Spinal cord (tissue), 10 donors: ENCODE results near the gene OGFOD1. TPM values are rescaled to one million over a fixed set of nuclear protein-coding genes. Genes with fewer than 3 reads are reported as not detected.

Experiments used
- DNase-seq, 6 donors: peaks; one replicate each; pipeline versions ENCODE4 v3.0.0 to v3.0.0-alpha.2; 2013 to 2015; ENCODE audit warnings: low spot score in 6 of 6, low read depth in 4 of 6
- H3K27ac ChIP-seq: one replicate; pipeline ENCODE4 v1.5.1; 2013; ENCODE audit warnings: low read depth, low read length, control low read depth
- H3K27me3 ChIP-seq: one replicate; pipeline ENCODE4 v1.6.1; 2013; ENCODE audit warnings: low read length; ENCODE audit not compliant: control insufficient read depth, insufficient read depth
- H3K36me3 ChIP-seq: one replicate; pipeline ENCODE4 v1.6.1; 2013; ENCODE audit warnings: low read length; ENCODE audit not compliant: control insufficient read depth, insufficient read depth
- H3K4me1 ChIP-seq: one replicate; pipeline ENCODE4 v1.6.1; 2013; ENCODE audit warnings: low read length; ENCODE audit not compliant: control insufficient read depth, insufficient read depth
- H3K4me3 ChIP-seq: one replicate; pipeline ENCODE4 v1.5.1; 2013; ENCODE audit warnings: low read depth, low read length, control low read depth
- H3K9me3 ChIP-seq: one replicate; pipeline ENCODE4 v1.6.1; 2013; ENCODE audit warnings: low read length; ENCODE audit not compliant: control insufficient read depth, insufficient read depth
- WGBS: methylation state at CpG from one replicate; pipeline ENCODE4 v1.1.5; 2013; ENCODE audit warnings: missing lambda C conversion rate; ENCODE audit not compliant: insufficient coverage; 5-methylcytosine and 5-hydroxymethylcytosine counted together
- polyA plus RNA-seq, 2 donors: library from polyadenylated mRNA; unstranded; fragments of 120-200 nt; gene quantifications; one replicate each; pipeline ENCODE4 v1.2.1, GENCODE V29; 2013; ENCODE audit not compliant: insufficient read length in 2 of 2
- total RNA-seq, 2 donors: library from RNA; depleted of rRNA in 1 of 2; stranded (reverse); fragments of 120-200 nt in 1 of 2; fragments of >200 nt in 1 of 2; gene quantifications; one replicate each; pipeline versions ENCODE4 v1.2.3 to v1.2.4, GENCODE V29; 2013 to 2014
- donor health status: healthy.

The OGFOD1 gene
- total and polyA plus RNA-seq, 4 donors, result 35.1 to 56.3 (median 42.6) TPM

DNA sequence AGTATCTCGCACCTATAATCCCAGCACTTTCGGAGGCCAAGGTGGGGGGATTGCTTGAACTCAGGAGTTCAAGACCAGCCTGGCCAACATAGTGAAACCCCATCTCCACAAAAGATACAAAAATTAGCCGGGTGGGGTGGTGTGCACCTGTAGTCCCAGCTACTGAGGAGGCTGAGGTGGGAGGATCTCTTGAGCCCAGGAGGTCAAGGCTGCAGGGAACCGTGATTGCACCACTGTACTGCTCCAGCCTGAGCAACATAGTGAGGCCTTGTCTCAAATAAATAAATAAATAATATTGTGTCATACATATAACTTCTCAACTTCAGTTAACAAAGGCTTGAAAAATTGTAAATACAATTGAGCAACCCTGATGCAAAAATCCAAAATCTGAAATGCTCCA, 34.2 kb upstream of the OGFOD1 start:
- Histone ChIP-seq H3K4me1 (peaks cover under 1% of the 10 kb centered on the region), H3K27me3 (no peaks in the 10 kb centered on the region), H3K9me3 (no peaks in the 10 kb centered on the region), H3K36me3 (peaks cover 10% of the 10 kb centered on the region), H3K4me3 (no peak overlapping the region), H3K27ac (no peak overlapping the region)
- WGBS, result no CpG with 5 or more reads among the region's 4 CpGs
- DNase-seq, result no peak

DNA sequence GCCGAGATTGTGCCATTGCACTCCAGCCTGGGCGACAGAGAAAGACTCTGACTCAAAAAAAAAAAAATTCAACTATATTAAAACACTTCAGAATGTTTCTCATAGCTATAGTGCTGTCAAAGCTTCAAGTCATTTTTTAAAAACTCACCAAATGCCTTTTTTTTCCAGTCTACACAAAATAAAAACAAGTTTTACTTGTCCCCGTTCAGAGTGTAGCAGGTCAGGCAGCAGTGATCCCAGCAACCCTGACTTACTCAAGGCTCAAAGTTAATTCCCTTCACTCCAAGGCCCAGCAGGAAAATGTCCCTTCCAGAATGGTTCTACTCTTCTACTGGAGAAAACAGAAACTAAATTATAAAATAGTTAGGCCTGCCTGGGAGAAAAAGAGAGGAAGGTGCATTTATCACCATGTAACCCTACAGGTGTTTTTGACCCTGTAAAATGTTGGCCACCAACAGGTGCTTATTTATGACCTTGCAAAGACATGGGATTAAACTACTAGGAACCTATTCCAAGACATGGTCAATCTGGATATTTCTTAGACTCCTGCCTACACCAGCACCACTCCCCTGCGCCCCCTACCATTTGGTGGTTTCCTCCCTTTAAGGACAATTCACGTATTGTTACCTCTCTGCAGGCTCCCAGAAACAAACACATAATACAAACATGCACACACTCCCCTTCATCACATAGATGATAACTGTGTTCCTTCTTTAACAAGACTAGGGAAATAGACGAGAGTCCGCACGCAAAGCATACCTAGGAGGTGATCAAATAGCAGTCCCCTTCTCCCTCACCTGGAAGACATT, 31.4 kb upstream of the OGFOD1 start:
- 89% methylated on average over 7 of the region's 8 CpGs for WGBS
- no peaks in the 10 kb centered on the region for H3K27me3 ChIP-seq
- no peaks in the 10 kb centered on the region for H3K36me3 ChIP-seq
- no peak overlapping the region for H3K27ac ChIP-seq
- H3K9me3 ChIP-seq, result no peaks in the 10 kb centered on the region
- no peak overlapping the region for H3K4me3 ChIP-seq
- H3K4me1 ChIP-seq, result peaks cover 4% of the 10 kb centered on the region
- DNase-seq, result no peak

DNA sequence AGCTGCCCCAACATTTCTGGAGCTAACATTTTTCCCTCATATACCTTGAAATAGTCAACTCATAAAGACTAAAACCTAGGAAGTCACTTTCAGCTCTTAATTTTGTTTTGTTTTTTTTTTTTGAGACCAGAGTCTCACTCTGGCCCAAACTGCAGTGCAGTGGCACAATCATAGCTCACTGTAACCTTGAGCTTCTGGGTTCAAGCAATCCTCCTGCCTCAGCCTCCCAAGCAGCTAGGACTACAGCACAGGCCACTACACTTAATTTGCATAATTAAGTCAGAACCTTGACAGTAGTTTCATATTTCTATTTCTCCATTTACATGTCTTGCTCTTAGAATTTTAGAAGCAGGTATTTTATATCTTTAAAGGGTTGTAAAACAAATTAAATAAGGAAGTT, 30.7 kb upstream of the OGFOD1 start:
- H3K36me3 ChIP-seq, result no peaks in the 10 kb centered on the region
- no peak overlapping the region for H3K4me3 ChIP-seq
- no peaks in the 10 kb centered on the region for H3K9me3 ChIP-seq
- no peak overlapping the region for H3K27ac ChIP-seq
- no peak for DNase-seq
- H3K4me1 ChIP-seq, result peaks cover 4% of the 10 kb centered on the region
- H3K27me3 ChIP-seq, result no peaks in the 10 kb centered on the region

DNA sequence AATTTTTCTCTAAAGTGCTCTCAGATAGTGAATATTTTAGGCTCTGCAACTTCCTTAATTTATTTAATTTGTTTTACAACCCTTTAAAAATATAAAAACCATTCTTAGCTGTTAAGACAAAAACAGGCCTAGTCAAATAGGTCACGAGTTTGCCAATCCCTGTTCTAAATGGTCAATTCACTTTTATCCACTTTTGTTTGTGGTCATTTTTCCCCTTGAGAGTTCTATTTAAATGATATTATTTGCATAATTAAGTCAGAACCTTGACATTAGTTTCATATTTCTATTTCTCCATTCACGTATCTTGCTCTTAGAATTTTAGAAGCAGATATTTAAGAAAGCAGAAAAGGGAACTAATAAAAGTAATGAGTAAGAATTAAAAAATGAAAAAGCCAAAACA, 30.0 kb upstream of the OGFOD1 start:
- Histone ChIP-seq H3K27ac (no peak overlapping the region), H3K4me1 (peaks cover 4% of the 10 kb centered on the region), H3K9me3 (no peaks in the 10 kb centered on the region), H3K4me3 (no peak overlapping the region), H3K36me3 (no peaks in the 10 kb centered on the region), H3K27me3 (no peaks in the 10 kb centered on the region)
- no peak for DNase-seq
- no CpG with 5 or more reads among the region's 2 CpGs for WGBS

DNA sequence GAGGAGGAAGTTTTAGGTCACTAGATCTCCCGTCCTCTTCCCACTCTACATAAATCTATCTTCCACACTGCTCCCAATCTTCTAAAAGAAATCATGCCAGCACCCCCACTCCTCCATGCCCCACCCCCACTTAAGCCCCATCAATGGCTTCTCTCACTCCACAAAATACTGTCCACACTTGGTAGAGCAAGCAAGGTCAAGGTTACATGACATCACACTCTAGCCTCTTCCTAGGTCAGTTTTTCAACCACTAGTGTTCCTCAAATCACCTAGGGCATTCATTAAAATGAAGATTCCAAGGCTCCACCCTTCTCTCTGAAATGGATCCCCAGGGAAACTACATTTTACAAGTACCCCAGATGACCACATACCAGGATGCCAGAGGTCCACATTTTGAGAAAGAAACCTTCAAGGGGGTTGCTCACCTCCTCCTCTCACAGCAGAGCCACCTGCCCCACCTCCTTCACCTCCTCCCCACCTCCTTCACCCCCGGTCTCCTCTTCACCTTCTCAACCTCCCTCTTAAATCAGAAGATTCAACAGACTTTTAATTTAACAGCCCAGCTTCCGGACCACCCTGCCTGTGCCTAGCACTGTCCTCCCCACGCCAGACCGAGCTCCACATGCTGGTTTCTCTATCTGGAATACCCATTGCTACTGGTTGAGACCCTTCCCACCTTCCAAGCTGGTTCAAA, 29.2 kb upstream of the OGFOD1 start:
- Histone ChIP-seq H3K27me3 (no peaks in the 10 kb centered on the region), H3K9me3 (no peaks in the 10 kb centered on the region), H3K36me3 (no peaks in the 10 kb centered on the region), H3K4me1 (peaks cover 4% of the 10 kb centered on the region), H3K4me3 (no peak overlapping the region), H3K27ac (no peak overlapping the region)
- 90% methylated on average over 5 of the region's 5 CpGs for WGBS
- DNase-seq, result no peak

DNA sequence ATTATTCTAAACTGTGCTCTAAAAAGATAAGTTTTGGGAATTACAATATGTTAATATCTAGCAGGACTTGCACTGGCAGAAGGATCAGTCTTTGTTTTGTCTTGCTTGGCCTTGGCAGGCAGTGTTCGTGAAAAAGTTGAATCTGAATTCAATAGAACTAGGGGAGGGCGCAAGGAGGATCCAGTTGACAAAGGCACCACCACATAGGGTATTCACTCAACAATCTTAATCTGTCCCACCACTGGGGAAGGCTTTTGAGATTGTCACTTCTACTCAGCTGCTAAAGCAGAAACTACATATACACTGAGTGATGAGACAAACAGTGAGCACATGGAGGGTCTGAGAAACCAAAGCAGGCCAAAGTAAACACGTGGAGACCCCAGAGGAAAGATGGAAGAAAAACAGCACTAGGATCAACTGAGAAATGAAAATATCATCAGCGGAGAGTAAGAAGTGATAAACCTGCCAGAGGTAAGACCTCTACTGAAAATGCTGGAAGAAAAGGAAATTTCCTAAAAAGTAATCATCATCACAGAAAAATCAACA, 28.4 kb upstream of the OGFOD1 start:
- 57% methylated on average over 1 of the region's 4 CpGs for WGBS
- Histone ChIP-seq H3K27ac (no peak overlapping the region), H3K9me3 (no peaks in the 10 kb centered on the region), H3K36me3 (no peaks in the 10 kb centered on the region), H3K27me3 (no peaks in the 10 kb centered on the region), H3K4me1 (peaks cover 4% of the 10 kb centered on the region), H3K4me3 (no peak overlapping the region)
- no peak for DNase-seq

DNA sequence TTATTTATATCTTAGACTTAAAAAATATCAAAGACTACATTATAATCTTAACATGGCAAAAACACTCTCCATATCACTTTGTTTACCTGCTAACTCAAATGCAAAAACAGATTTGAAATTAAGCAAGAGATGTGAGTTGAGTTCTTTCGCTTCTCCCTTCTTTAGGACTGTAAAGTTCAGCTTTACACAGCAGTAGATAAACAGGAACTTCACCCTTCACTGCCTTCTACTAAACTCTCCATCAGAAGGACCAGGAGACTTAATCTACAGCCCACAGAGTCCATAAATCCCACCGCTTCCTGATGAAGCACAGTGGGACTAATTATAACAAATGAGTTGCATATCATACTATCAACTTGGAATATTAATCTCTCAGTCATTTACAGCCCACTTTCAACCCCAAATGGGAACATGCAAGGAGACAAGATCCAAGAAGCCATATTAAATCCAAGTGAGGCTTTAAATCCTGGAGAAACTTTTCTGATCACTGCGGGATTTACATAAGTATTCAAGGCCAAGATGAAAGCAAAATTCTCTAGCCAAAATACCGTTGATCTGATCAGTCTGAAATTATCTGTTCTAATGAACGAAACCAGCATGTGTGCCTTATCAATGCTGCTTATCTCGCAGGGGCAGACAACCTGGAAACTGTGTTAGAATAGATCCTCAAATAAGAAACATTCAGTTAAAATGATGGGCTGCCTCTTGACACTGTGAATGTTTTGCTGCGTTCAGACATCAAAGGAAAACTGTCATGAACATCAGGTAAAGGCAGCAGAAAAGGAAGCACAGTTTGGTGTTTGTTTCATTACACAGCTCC, 27.6 kb upstream of the OGFOD1 start:
- peaks cover 4% of the 10 kb centered on the region for H3K4me1 ChIP-seq
- no peaks in the 10 kb centered on the region for H3K36me3 ChIP-seq
- WGBS, result 15% methylated on average over 5 of the region's 7 CpGs
- peak overlapping the region; percentile 40 for H3K4me3 ChIP-seq
- H3K9me3 ChIP-seq, result no peaks in the 10 kb centered on the region
- no peaks in the 10 kb centered on the region for H3K27me3 ChIP-seq
- peak in 2 of 6 donors; percentile 11 to 16 for DNase-seq
- no peak overlapping the region for H3K27ac ChIP-seq

DNA sequence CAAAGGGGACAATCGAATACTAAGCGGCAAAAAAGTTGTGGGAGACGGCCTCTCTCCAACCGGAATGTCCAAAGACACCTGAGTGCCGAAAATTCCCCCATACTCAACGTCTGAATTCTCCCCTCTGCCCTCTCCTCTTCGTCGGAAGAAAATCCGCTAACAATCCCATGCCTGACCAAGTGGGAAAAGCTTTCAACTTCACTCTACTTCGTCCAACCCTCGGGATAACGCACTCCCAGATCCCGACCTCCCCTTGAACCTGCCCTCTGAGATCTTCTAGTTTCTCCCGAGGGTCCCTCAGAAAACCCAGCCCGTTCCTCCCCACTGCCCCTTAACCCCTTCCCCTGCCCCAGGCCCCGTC, 27.0 kb upstream of the OGFOD1 start:
- no peak overlapping the region for H3K27ac ChIP-seq
- WGBS, result 2% methylated on average over 14 of the region's 16 CpGs
- H3K4me3 ChIP-seq, result peak overlapping the region; percentile 40
- peaks cover 4% of the 10 kb centered on the region for H3K4me1 ChIP-seq
- no peaks in the 10 kb centered on the region for H3K36me3 ChIP-seq
- no peaks in the 10 kb centered on the region for H3K27me3 ChIP-seq
- H3K9me3 ChIP-seq, result no peaks in the 10 kb centered on the region
- peak in 1 of 6 donors; percentile 14 for DNase-seq

DNA sequence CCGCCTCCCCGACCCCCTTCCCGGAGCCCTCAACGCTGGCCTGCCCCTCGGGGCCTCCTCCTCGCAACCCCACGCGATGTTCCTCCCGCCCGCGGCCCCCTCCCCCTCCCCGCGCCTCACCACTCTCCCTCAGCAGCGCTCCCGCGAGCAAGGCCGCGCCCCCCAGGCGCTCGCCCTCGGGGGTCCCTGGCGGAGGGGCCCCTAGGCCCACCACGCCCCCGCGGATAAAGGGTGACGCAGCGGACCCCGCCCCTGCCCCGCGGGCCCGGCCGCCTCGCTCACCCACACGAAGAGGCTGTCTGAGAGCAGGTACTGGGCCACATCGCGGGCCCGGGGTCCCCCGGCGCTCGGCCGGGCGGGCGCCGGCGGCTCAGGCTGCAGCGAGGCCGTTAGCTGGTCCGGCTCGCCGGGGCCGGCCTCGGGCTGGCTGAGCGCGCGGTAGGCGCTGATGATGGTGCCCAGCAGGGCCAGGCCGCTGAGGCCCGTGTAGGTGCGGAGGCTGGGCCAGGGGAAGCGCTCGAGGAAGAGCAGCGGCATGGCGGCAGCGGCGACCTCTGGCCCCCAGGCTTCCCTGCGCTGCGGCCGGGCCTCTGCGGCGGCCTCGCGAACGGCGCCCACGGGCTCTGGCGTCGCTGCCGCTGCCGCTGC, 26.4 kb upstream of the OGFOD1 start:
- Histone ChIP-seq H3K4me3 (peak overlapping the region; percentile 40), H3K36me3 (no peaks in the 10 kb centered on the region), H3K4me1 (peaks cover 4% of the 10 kb centered on the region), H3K9me3 (no peaks in the 10 kb centered on the region), H3K27ac (no peak overlapping the region), H3K27me3 (no peaks in the 10 kb centered on the region)
- under 1% methylated on average over 77 of the region's 79 CpGs for WGBS
- peak in 2 of 6 donors; percentile 62 to 72 for DNase-seq
